Loucy (cell line): ENCODE results near the gene NBEA.

ENCODE experiments used
- H2AFZ ChIP-seq: fragments of 200-600 bp; sonication (generic); 2 replicates; pipeline ENCODE4 v1.6.0; 2016; ENCODE audit warnings: antibody characterized with exemption, mild to moderate bottlenecking, low read length, moderate library complexity
- H3F3A ChIP-seq: fragments of 200-600 bp; 2 replicates; pipeline ENCODE4 v1.6.0; 2016; ENCODE audit warnings: antibody characterized with exemption, low read depth, mild to moderate bottlenecking
- H3K27me3 ChIP-seq: fragments of 200-600 bp; sonication (generic); 2 replicates; pipeline ENCODE4 v1.6.1; 2014; ENCODE audit warnings: low read length, mild to moderate bottlenecking; ENCODE audit not compliant: insufficient read depth, poor library complexity, severe bottlenecking
- H3K36me3 ChIP-seq: fragments of 200-600 bp; sonication (generic); 2 replicates; pipeline ENCODE4 v1.6.1; 2016; ENCODE audit warnings: low read length; ENCODE audit not compliant: insufficient read depth
- H3K4me1 ChIP-seq: fragments of 200-600 bp; sonication (generic); 2 replicates; pipeline ENCODE4 v1.5.1; 2014; ENCODE audit warnings: low read length, mild to moderate bottlenecking; ENCODE audit not compliant: insufficient read depth, poor library complexity, severe bottlenecking
- H3K4me2 ChIP-seq: fragments of 200-600 bp; sonication (generic); 2 replicates; pipeline ENCODE4 v1.6.0; 2014; ENCODE audit warnings: antibody characterized with exemption, low read length, low read depth, mild to moderate bottlenecking; ENCODE audit not compliant: poor library complexity, severe bottlenecking
- H3K4me3 ChIP-seq: fragments of 200-600 bp; sonication (generic); 2 replicates; pipeline ENCODE4 v1.5.1; 2014; ENCODE audit warnings: low read length, mild to moderate bottlenecking, mixed read lengths; ENCODE audit not compliant: poor library complexity, severe bottlenecking
- H3K79me2 ChIP-seq: fragments of 200-600 bp; sonication (generic); 2 replicates; pipeline ENCODE4 v1.6.1; 2014; ENCODE audit warnings: low read length; ENCODE audit not compliant: insufficient read depth
- H3K9ac ChIP-seq: fragments of 200-600 bp; sonication (generic); 2 replicates; pipeline ENCODE4 v1.6.0; 2014; ENCODE audit warnings: mild to moderate bottlenecking, low read depth, low read length, moderate library complexity; ENCODE audit not compliant: poor library complexity, severe bottlenecking
- H3K9me2 ChIP-seq: fragments of 200-600 bp; sonication (generic); replicated peaks from 2 replicates; pipeline ENCODE4 v1.6.1; 2016; ENCODE audit warnings: low read depth, low read length, mixed read lengths
- H3K9me3 ChIP-seq: fragments of 200-600 bp; sonication (generic); 2 replicates; pipeline ENCODE4 v1.6.1; 2014; ENCODE audit warnings: mild to moderate bottlenecking, antibody characterized with exemption, low read length, low read depth; ENCODE audit not compliant: insufficient read depth
- H4K20me1 ChIP-seq: fragments of 200-600 bp; sonication (generic); 2 replicates; pipeline ENCODE4 v1.6.0; 2014; ENCODE audit warnings: antibody characterized with exemption, low read length, mild to moderate bottlenecking; ENCODE audit not compliant: insufficient read depth, poor library complexity, severe bottlenecking
- CTCF ChIP-seq: fragments of 200-600 bp; sonication (generic); conservative IDR thresholded peaks from 2 replicates; pipeline ENCODE4 v1.5.1; 2014; ENCODE audit warnings: mild to moderate bottlenecking, antibody characterized with exemption, low read length
- EZH2phosphoT487 ChIP-seq: fragments of 200-600 bp; IDR thresholded peaks from 2 replicates; pipeline ENCODE4 v1.6.1; 2018; ENCODE audit warnings: antibody characterized with exemption, mild to moderate bottlenecking, moderate library complexity, borderline replicate concordance

Gene NBEA

GRCh38 chr13:35309706-35310105, 367.6 kb downstream of the NBEA start:
- no peaks in the 10 kb centered on the region for H3K79me2 ChIP-seq
- H3K9ac ChIP-seq, result no peak overlapping the region
- H3K4me3 ChIP-seq, result no peak overlapping the region
- no peaks in the 10 kb centered on the region for H3K36me3 ChIP-seq
- no peaks in the 10 kb centered on the region for H3F3A ChIP-seq
- H3K27me3 ChIP-seq, result no peaks in the 10 kb centered on the region
- H3K4me1 ChIP-seq, result no peaks in the 10 kb centered on the region
- no peaks in the 10 kb centered on the region for H3K9me2 ChIP-seq
- H2AFZ ChIP-seq, result no peak overlapping the region
- TF ChIP-seq CTCF (no peak), EZH2phosphoT487 (no peak)
- no peaks in the 10 kb centered on the region for H3K9me3 ChIP-seq
- H3K4me2 ChIP-seq, result no peak overlapping the region
- H4K20me1 ChIP-seq, result no peaks in the 10 kb centered on the region

- Histone ChIP-seq H2AFZ (no peak overlapping the region), H3K27me3 (no peaks in the 10 kb centered on the region), H3K4me1 (no peaks in the 10 kb centered on the region), H3K36me3 (no peaks in the 10 kb centered on the region), H3K4me3 (no peak overlapping the region), H3F3A (no peaks in the 10 kb centered on the region), H3K79me2 (no peaks in the 10 kb centered on the region), H3K9me3 (no peaks in the 10 kb centered on the region), H3K9me2 (no peaks in the 10 kb centered on the region), H4K20me1 (no peaks in the 10 kb centered on the region), H3K9ac (no peak overlapping the region), H3K4me2 (no peak overlapping the region)
- TF ChIP-seq EZH2phosphoT487, result no peak
Measured at GRCh38 chr13:35332134-35332533, 390.1 kb downstream of the NBEA start.

GRCh38 chr13:35333157-35333556, 391.1 kb downstream of the NBEA start:
- Histone ChIP-seq H2AFZ (no peak overlapping the region), H3K4me1 (no peaks in the 10 kb centered on the region), H3K4me2 (no peak overlapping the region), H4K20me1 (no peaks in the 10 kb centered on the region), H3K9me3 (no peaks in the 10 kb centered on the region), H3K79me2 (no peaks in the 10 kb centered on the region), H3K9me2 (no peaks in the 10 kb centered on the region), H3F3A (no peaks in the 10 kb centered on the region), H3K36me3 (no peaks in the 10 kb centered on the region), H3K27me3 (no peaks in the 10 kb centered on the region), H3K4me3 (no peak overlapping the region), H3K9ac (no peak overlapping the region)
- TF ChIP-seq CTCF, result no peak
- TF ChIP-seq EZH2phosphoT487, result no peak

GRCh38 chr13:35342440-35342839, 400.4 kb downstream of the NBEA start:
- Histone ChIP-seq H3K4me2 (no peak overlapping the region), H3K9ac (no peak overlapping the region), H2AFZ (no peak overlapping the region), H3K79me2 (no peaks in the 10 kb centered on the region), H4K20me1 (no peaks in the 10 kb centered on the region), H3K36me3 (no peaks in the 10 kb centered on the region), H3K27me3 (no peaks in the 10 kb centered on the region), H3K9me3 (no peaks in the 10 kb centered on the region), H3K9me2 (no peaks in the 10 kb centered on the region; the same call in 1 of the 2 replicates), H3K4me3 (no peak overlapping the region), H3F3A (no peaks in the 10 kb centered on the region), H3K4me1 (peaks cover 6% of the 10 kb centered on the region)
- TF ChIP-seq CTCF, result no peak
- no peak for TF ChIP-seq EZH2phosphoT487
